ENCODE results near the gene ARID5B.

Gene ARID5B

GRCh38 chr10:61904733-61905725 is 3.5 kb downstream of the ARID5B start:
- DNase-seq: peak; percentile 69

GRCh38 chr10:61905837-61906561 is 4.5 kb downstream of the ARID5B start:
- DNase-seq: no peak

GRCh38 chr10:61906562-61906901 is 5.0 kb downstream of the ARID5B start:
- DNase-seq: no peak

- DNase-seq: no peak
Measured at GRCh38 chr10:61907011-61907410, 5.5 kb downstream of the ARID5B start.

- no peak for DNase-seq
Measured at GRCh38 chr10:61907587-61907986, 6.1 kb downstream of the ARID5B start.

GRCh38 chr10:61910226-61910805 is 8.8 kb downstream of the ARID5B start:
- no peak for DNase-seq

GRCh38 chr10:61910894-61911293 is 9.4 kb downstream of the ARID5B start:
- no peak for DNase-seq

GRCh38 chr10:61911425-61911824 is 9.9 kb downstream of the ARID5B start:
- DNase-seq: no peak

- DNase-seq: no peak
Measured at GRCh38 chr10:61912981-61913380, 11.5 kb downstream of the ARID5B start.

GRCh38 chr10:61918140-61918539 is 16.6 kb downstream of the ARID5B start:
- DNase-seq: no peak

- DNase-seq: no peak
Measured at GRCh38 chr10:61918989-61919388, 17.5 kb downstream of the ARID5B start.

GRCh38 chr10:61919646-61920215 is 18.2 kb downstream of the ARID5B start:
- DNase-seq: no peak

- no peak for DNase-seq
Measured at GRCh38 chr10:61921143-61921542, 19.6 kb downstream of the ARID5B start.

GRCh38 chr10:61923210-61923949 is 21.9 kb downstream of the ARID5B start:
- DNase-seq: no peak

GRCh38 chr10:61923950-61924274 is 22.4 kb downstream of the ARID5B start:
- DNase-seq: no peak

- DNase-seq: no peak
Measured at GRCh38 chr10:61929555-61929954, 28.1 kb downstream of the ARID5B start.

- DNase-seq: no peak
Measured at GRCh38 chr10:61931620-61932332, 30.3 kb downstream of the ARID5B start.

- no peak for DNase-seq
Measured at GRCh38 chr10:61933859-61934555, 32.5 kb downstream of the ARID5B start.

GRCh38 chr10:61935077-61935476 is 33.6 kb downstream of the ARID5B start:
- no peak for DNase-seq

- no peak for DNase-seq
Measured at GRCh38 chr10:61936770-61937169, 35.3 kb downstream of the ARID5B start.

GRCh38 chr10:61937631-61938351 is 36.3 kb downstream of the ARID5B start:
- DNase-seq: no peak
